Common myeloid progenitor, CD34-positive (primary cell): ENCODE results near the gene PRRX1.

Source experiments
- CTCF ChIA-PET: fragments of 350-600 bp; sonication (Branson Sonifier 250); formaldehyde crosslinking; loops from one replicate; lab custom pipeline; 2021; ENCODE audit warnings: antibody characterized with exemption; lab: Charles Lee
- POLR2A ChIA-PET: fragments of 350-600 bp; sonication (Branson Sonifier 250); formaldehyde crosslinking; loops from one replicate; lab custom pipeline; 2021; ENCODE audit warnings: antibody characterized with exemption; lab: Charles Lee
- DNase-seq, 3 donors: peaks; one replicate each; pipeline versions ENCODE4 v3.0.0 to v3.0.0-alpha.2; 2013
- H3K27ac ChIP-seq, 2 experiments: 1 replicate in 1 of 2; 2 replicates in 1 of 2; pipeline ENCODE4 v1.7.0; 2013; ENCODE audit warnings: inconsistent platforms in 2 of 2, low read length in 2 of 2, mild to moderate bottlenecking in 2 of 2, low read depth in 1 of 2, moderate library complexity in 1 of 2; ENCODE audit not compliant: severe bottlenecking in 2 of 2, insufficient read depth in 1 of 2, poor library complexity in 1 of 2
- H3K27me3 ChIP-seq, 5 experiments: replicated peaks in 2 of 5; 1 replicate in 3 of 5; 2 replicates in 2 of 5; pipeline versions ENCODE4 v1.6.1 to v1.7.0; 2013; ENCODE audit warnings: low read length in 4 of 5, mild to moderate bottlenecking in 2 of 5, moderate library complexity in 2 of 5, inconsistent platforms in 1 of 5; ENCODE audit not compliant: insufficient read depth in 5 of 5, control insufficient read depth in 4 of 5
- H3K36me3 ChIP-seq, 4 experiments: 1 replicate in 2 of 4; 2 replicates in 2 of 4; pipeline versions ENCODE4 v1.6.1 to v1.7.0; 2013; ENCODE audit warnings: low read length in 3 of 4, control low read depth in 1 of 4, mild to moderate bottlenecking in 1 of 4; ENCODE audit not compliant: control insufficient read depth in 4 of 4, insufficient read depth in 4 of 4
- H3K4me1 ChIP-seq, 4 experiments: 1 replicate in 3 of 4; 2 replicates in 1 of 4; pipeline versions ENCODE4 v1.6.1 to v1.7.1; 2013; ENCODE audit warnings: low read length in 3 of 4, mild to moderate bottlenecking in 3 of 4, control low read depth in 1 of 4, inconsistent platforms in 1 of 4, moderate library complexity in 1 of 4; ENCODE audit not compliant: control insufficient read depth in 4 of 4, insufficient read depth in 4 of 4; ENCODE audit errors: control extremely low read depth in 1 of 4
- H3K4me3 ChIP-seq, 7 experiments: 1 replicate in 4 of 7; 2 replicates in 3 of 7; pipeline versions ENCODE4 v1.5.1 to v1.7.0; 2013; ENCODE audit warnings: mild to moderate bottlenecking in 7 of 7, low read length in 6 of 7, moderate library complexity in 6 of 7, inconsistent platforms in 2 of 7, low read depth in 2 of 7, control low read depth in 1 of 7; ENCODE audit not compliant: insufficient read depth in 4 of 7, control insufficient read depth in 1 of 7; ENCODE audit errors: extremely low read depth in 1 of 7
- H3K9me3 ChIP-seq, 5 experiments: 1 replicate in 4 of 5; 2 replicates in 1 of 5; pipeline versions ENCODE4 v1.6.1 to v1.7.1; 2013; ENCODE audit warnings: low read length in 4 of 5, mild to moderate bottlenecking in 2 of 5, inconsistent platforms in 1 of 5, low read depth in 1 of 5, moderate library complexity in 1 of 5; ENCODE audit not compliant: control insufficient read depth in 4 of 5, insufficient read depth in 2 of 5; ENCODE audit errors: control extremely low read depth in 1 of 5
- WGBS: methylation state at CpG from one replicate; pipeline ENCODE4 v1.1.5; 2013; ENCODE audit not compliant: insufficient coverage; 5-methylcytosine and 5-hydroxymethylcytosine counted together

The PRRX1 gene

GRCh38 chr1:170714938-170715337 is 51.0 kb downstream of the PRRX1 start:
- Histone ChIP-seq H3K36me3 (no peaks in the 10 kb centered on the region), H3K4me3 (no peak overlapping the region), H3K4me1 (no peaks in the 10 kb centered on the region), H3K9me3 (no peaks in the 10 kb centered on the region), H3K27me3 (peaks cover 0 to 3% (median 0%) of the 10 kb centered on the region in 5 experiments), H3K27ac (no peak overlapping the region)
- ChIA-PET POLR2A (no interaction called here), CTCF (no interaction called here)
- no CpG with 5 or more reads among the region's 1 CpG for WGBS
- no peak for DNase-seq

- ChIA-PET CTCF (no interaction called here), POLR2A (no interaction called here)
- H3K27me3 ChIP-seq, result peaks cover 0 to 3% (median 0%) of the 10 kb centered on the region in 5 experiments
- DNase-seq, result no peak
- no peak overlapping the region for H3K4me3 ChIP-seq
- H3K4me1 ChIP-seq, result no peaks in the 10 kb centered on the region
- H3K36me3 ChIP-seq, result no peaks in the 10 kb centered on the region
- WGBS, result 82% methylated on average over 3 of the region's 3 CpGs
- no peaks in the 10 kb centered on the region for H3K9me3 ChIP-seq
- H3K27ac ChIP-seq, result no peak overlapping the region
Measured at GRCh38 chr1:170716835-170717429, 53.0 kb downstream of the PRRX1 start.

GRCh38 chr1:170720661-170721060 is 56.7 kb downstream of the PRRX1 start:
- POLR2A ChIA-PET, result no interaction called here
- H3K4me3 ChIP-seq, result no peak overlapping the region

GRCh38 chr1:170721621-170722020 is 57.7 kb downstream of the PRRX1 start:
- POLR2A ChIA-PET, result no interaction called here
- H3K36me3 ChIP-seq, result no peaks in the 10 kb centered on the region

More at GRCh38 chr1:170720661-170721060, 56.7 kb downstream of the PRRX1 start:
- no CpG with 5 or more reads among the region's 2 CpGs for WGBS
- Histone ChIP-seq H3K4me1 (no peaks in the 10 kb centered on the region), H3K9me3 (peaks cover 0 to 2% (median 0%) of the 10 kb centered on the region in 5 experiments), H3K27me3 (peaks cover 0 to 3% (median 0%) of the 10 kb centered on the region in 5 experiments), H3K36me3 (no peaks in the 10 kb centered on the region), H3K27ac (no peak overlapping the region)
- CTCF ChIA-PET, result no interaction called here
- DNase-seq, result no peak

GRCh38 chr1:170723518-170723917 is 59.6 kb downstream of the PRRX1 start:
- H3K9me3 ChIP-seq, result peaks cover 0 to 2% (median 0%) of the 10 kb centered on the region in 5 experiments
- no peak for DNase-seq
- ChIA-PET CTCF (no interaction called here), POLR2A (no interaction called here)
- WGBS, result no CpG with 5 or more reads among the region's 2 CpGs
- peaks cover 0 to 5% (median 0%) of the 10 kb centered on the region in 5 experiments for H3K27me3 ChIP-seq
- no peak overlapping the region for H3K4me3 ChIP-seq
- H3K27ac ChIP-seq, result no peak overlapping the region
- H3K36me3 ChIP-seq, result no peaks in the 10 kb centered on the region
- no peaks in the 10 kb centered on the region for H3K4me1 ChIP-seq

More at GRCh38 chr1:170721621-170722020, 57.7 kb downstream of the PRRX1 start:
- CTCF ChIA-PET, result no interaction called here
- WGBS, result 100% methylated on average over 2 of the region's 4 CpGs
- DNase-seq, result no peak
- Histone ChIP-seq H3K27me3 (peaks cover 0 to 3% (median 0%) of the 10 kb centered on the region in 5 experiments), H3K9me3 (peaks cover 0 to 2% (median 0%) of the 10 kb centered on the region in 5 experiments), H3K4me1 (no peaks in the 10 kb centered on the region), H3K4me3 (no peak overlapping the region), H3K27ac (no peak overlapping the region)

GRCh38 chr1:170725326-170725725 is 61.4 kb downstream of the PRRX1 start:
- Histone ChIP-seq H3K4me1 (no peaks in the 10 kb centered on the region), H3K27me3 (peaks cover 0 to 10% (median 4%) of the 10 kb centered on the region in 5 experiments), H3K4me3 (no peak overlapping the region), H3K36me3 (no peaks in the 10 kb centered on the region), H3K9me3 (peaks cover 0 to 2% (median 0%) of the 10 kb centered on the region in 5 experiments), H3K27ac (no peak overlapping the region)
- 80% methylated on average over 1 of the region's 1 CpG for WGBS
- POLR2A ChIA-PET, result no interaction called here
- no peak for DNase-seq
- CTCF ChIA-PET, result no interaction called here

- 80% methylated on average over 2 of the region's 5 CpGs for WGBS
- H3K4me1 ChIP-seq, result no peaks in the 10 kb centered on the region
- CTCF ChIA-PET, result no interaction called here
Measured at GRCh38 chr1:170727963-170728362, 64.0 kb downstream of the PRRX1 start.

More at GRCh38 chr1:170727963-170728362, 64.0 kb downstream of the PRRX1 start:
- Histone ChIP-seq H3K9me3 (peaks cover 0 to 2% (median 0%) of the 10 kb centered on the region in 5 experiments), H3K36me3 (no peaks in the 10 kb centered on the region), H3K27ac (no peak overlapping the region), H3K27me3 (peaks cover 0 to 16% (median 4%) of the 10 kb centered on the region in 5 experiments), H3K4me3 (no peak overlapping the region)
- no peak for DNase-seq
- POLR2A ChIA-PET, result no interaction called here
